HG02678 (cell line): ENCODE measurements around the gene CAMK2A.

Experiments
- ATAC-seq: cut with Tn5 transposase; IDR thresholded peaks from one replicate; pipeline ENCODE4 v1.9.1; 2021; ENCODE audit warnings: mild to moderate bottlenecking, moderate library complexity; ENCODE audit not compliant: unreplicated experiment

CAMK2A gene

DNA sequence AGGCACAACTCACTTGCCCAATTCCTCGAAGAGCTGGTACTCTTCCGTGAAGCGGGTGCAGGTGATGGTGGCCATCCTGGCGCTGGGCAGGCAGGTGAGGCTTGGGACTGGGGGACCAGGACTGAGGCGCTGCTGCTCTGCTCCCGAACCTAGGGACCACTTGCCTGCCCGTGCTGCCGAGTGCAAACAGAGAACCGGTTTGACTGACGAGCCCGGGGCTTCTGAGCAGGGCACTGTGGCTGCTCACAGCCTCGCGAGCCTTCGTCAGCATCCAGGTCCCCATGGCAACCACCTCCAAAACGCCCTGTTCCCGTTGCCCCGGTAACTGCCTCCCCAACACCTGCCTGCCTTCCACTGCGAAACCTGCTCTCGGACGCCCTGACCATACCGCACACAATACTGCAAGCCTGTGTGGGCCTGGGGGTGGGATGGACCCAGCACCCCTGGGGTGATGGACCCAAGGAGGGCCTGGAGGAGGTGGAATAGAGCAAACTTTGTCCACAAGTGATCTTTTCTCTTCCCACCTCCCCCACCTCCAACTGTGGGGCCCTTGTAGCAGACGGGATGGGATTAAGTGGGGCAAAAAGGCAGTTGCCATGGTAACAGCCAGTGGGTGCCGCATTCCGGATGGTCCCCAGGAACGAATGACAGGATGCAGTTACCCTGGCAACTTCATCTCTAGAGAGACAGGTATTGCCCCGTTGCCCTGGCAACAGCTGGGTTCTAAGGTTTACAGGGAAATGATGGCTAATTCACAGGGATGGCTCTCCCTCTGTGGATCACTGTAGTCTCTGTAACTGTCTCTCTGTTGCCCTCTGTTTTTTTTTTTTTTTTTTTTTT lies at the start of gene CAMK2A:
Gene CAMK2A, minus strand, starts transcription at position 223 of the 840 bp plus-strand sequence. Its CDS starts 148 bp downstream, at position 75.
- no peak for ATAC-seq

GRCh38 chr5:150339165-150339564 lies 49.6 kb upstream of the CAMK2A start:
- ATAC-seq: no peak

DNA sequence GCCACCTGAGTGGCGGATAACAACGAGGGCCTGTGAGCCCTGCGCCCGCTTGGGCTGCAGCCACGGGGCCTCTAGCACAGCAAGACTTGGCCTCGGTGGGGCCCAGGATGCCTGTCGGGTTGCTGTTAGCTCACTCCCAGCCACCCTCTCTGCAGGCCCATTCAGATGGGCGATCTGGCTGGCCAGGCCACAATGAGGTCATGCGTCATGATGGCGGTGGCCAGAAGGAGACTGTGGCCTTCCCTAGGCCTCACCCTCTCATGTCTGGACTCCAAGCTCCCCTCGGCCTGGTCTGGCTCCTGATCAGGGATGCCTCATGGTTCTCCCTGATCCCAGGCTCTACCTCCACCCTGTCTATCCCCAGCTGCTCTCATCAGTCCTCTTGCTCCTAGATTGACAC lies 49.0 kb upstream of the CAMK2A start:
- no peak for ATAC-seq

DNA sequence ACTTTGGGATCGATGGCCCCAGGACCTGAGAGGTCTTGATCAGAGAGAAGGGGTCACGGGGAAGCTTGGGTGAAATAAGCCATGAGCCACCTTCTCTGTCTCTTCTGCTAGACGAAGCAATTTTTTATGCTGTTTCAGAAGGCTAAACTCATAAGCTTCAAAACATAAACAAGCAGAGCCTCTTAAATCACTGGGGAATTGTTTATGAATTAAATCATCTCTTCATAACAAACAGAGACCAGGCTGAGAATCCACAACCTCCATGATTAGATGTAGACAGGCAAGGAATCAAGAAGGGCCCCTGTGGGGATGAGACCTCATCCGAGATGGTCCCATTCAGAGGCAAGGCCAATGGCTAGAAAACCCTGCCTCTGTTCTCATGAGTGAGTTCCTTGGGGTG lies 46.2 kb upstream of the CAMK2A start:
- ATAC-seq: no peak

- ATAC-seq: no peak
Measured at GRCh38 chr5:150333400-150333799, 43.8 kb upstream of the CAMK2A start.

- ATAC-seq: no peak
Measured at GRCh38 chr5:150329881-150330876, 40.6 kb upstream of the CAMK2A start.

GRCh38 chr5:150329038-150329437 lies 39.5 kb upstream of the CAMK2A start:
- ATAC-seq: no peak

- no peak for ATAC-seq
Measured at GRCh38 chr5:150328515-150328914, 38.9 kb upstream of the CAMK2A start.

- ATAC-seq: no peak
Measured at GRCh38 chr5:150327139-150327538, 37.6 kb upstream of the CAMK2A start.

GRCh38 chr5:150326707-150327106 lies 37.1 kb upstream of the CAMK2A start:
- no peak for ATAC-seq

GRCh38 chr5:150325426-150325825 lies 35.9 kb upstream of the CAMK2A start:
- ATAC-seq: no peak

GRCh38 chr5:150323819-150324218 lies 34.2 kb upstream of the CAMK2A start:
- no peak for ATAC-seq

DNA sequence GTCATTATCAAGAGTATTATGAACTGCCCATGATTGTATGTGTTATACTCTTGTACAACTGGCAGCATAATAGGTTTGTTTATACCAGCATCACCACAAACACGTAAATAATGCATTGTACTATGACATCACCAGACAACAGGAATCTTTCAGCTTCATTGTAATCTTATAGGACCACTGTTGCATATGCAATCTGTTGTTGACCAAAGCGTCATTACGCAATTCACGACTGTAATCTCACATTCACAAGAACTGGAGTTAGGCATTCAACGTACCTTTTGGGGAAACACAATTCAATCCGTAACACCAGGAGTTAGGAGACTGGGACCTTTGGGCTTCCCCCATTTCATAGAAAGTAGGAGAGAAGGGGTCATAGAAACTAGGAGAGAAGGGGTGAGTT lies 33.5 kb upstream of the CAMK2A start:
- ATAC-seq: no peak

GRCh38 chr5:150322202-150322601 lies 32.6 kb upstream of the CAMK2A start:
- ATAC-seq: no peak

- no peak for ATAC-seq
Measured at GRCh38 chr5:150321784-150322183, 32.2 kb upstream of the CAMK2A start.

GRCh38 chr5:150321211-150321610 lies 31.6 kb upstream of the CAMK2A start:
- ATAC-seq: no peak

DNA sequence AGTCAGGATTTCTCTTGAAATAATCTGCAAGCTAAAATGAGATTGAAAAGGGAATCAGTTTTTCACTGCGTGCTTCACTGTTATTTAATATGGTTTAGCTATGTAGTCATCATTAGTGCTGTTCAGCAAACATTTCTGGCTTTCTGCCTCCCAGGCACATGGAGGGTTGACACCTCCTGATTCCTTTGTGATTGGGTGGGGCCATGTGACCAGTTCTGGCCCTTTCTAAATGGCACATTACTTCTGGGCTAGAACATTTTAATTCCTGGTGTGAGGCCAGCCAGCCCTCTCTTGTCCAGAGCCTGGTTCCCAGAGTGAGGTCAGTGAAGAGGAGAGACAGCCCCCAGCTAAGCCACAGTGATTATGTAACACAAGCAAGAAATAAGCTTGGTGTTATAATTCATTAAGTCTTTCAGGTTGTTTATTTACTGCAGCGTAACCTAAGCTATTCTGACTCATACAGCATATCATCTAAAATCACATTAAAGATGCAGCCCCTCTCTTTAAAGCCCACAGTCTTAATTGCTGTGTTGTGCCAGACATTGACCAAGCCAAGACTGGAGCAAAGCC lies 30.6 kb upstream of the CAMK2A start:
- no peak for ATAC-seq

DNA sequence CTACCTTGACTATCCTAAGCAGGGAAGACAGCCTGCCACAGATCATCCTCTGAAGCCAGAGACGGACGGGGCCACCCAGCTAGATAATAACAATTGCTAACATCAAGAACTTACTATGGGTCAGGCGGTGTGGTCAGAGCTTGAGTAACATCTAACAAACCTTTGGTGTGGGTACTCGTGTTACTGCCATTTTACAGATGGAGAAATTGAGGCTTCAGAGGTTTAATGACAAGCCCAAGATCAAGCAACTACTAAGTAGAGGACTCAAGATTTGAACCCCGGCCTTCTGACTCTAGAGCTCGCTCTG lies 29.9 kb upstream of the CAMK2A start:
- no peak for ATAC-seq

GRCh38 chr5:150318613-150319483 lies 29.3 kb upstream of the CAMK2A start:
- ATAC-seq: no peak
